DOHH2 (cell line): ENCODE measurements around the gene OPTN.

Experiments
- EZH2phosphoT487 ChIP-seq: fragments of 200-600 bp; sonication (generic); IDR thresholded peaks from 2 replicates; pipeline ENCODE4 v1.6.1; 2017; ENCODE audit warnings: borderline replicate concordance, mild to moderate bottlenecking, antibody characterized with exemption, low read length, moderate library complexity, mixed read lengths
- TF ChIP-seq, protein P1 (sequence below): fragments of 200-600 bp; sonication (generic); IDR thresholded peaks from one replicate; pipeline ENCODE4 v1.5.1; 2014; ENCODE audit warnings: antibody characterized with exemption, mild to moderate bottlenecking, low read depth, low read length; ENCODE audit not compliant: poor library complexity, severe bottlenecking

DNA sequence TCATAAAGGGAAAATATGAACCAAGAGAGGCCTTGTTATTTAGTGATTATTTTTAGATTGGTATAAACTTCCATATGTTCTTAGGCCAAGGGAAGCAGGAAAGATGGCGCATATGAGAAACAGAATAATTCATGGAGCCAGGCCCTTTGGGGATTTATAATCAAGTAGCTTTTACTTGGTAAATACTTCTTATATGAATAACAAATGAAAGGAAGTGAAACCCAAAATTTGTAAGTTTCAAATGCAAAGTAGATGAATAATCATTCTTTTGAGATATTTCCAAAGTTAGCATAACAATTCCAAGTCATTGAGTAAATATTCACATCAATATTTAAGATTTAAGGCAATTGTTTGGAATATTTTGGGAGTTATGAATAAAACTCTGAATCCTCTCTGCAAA is 13.9 kb upstream of the OPTN start:
- TF ChIP-seq, protein P1, sequence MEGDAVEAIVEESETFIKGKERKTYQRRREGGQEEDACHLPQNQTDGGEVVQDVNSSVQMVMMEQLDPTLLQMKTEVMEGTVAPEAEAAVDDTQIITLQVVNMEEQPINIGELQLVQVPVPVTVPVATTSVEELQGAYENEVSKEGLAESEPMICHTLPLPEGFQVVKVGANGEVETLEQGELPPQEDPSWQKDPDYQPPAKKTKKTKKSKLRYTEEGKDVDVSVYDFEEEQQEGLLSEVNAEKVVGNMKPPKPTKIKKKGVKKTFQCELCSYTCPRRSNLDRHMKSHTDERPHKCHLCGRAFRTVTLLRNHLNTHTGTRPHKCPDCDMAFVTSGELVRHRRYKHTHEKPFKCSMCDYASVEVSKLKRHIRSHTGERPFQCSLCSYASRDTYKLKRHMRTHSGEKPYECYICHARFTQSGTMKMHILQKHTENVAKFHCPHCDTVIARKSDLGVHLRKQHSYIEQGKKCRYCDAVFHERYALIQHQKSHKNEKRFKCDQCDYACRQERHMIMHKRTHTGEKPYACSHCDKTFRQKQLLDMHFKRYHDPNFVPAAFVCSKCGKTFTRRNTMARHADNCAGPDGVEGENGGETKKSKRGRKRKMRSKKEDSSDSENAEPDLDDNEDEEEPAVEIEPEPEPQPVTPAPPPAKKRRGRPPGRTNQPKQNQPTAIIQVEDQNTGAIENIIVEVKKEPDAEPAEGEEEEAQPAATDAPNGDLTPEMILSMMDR, result no peak
- no peak for TF ChIP-seq EZH2phosphoT487
